T-cell (primary cell): Measurements from ENCODE around the gene SLC28A1. TPM values are rescaled to one million over a fixed set of nuclear protein-coding genes. Genes with fewer than 3 reads are reported as not detected.

Experiments used
- ATAC-seq, 4 experiments: fragments of 200-7000 bp in 3 of 4; fragments of 150-1000 bp in 1 of 4; cut with Tn5 transposase; replicated peaks in 1 of 4; 1 replicate in 3 of 4; 2 replicates in 1 of 4; pipeline ENCODE4 v1.10.0; 2021; ENCODE audit warnings: moderate library complexity in 3 of 4, mild to moderate bottlenecking in 2 of 4, moderate number of reproducible peaks in 1 of 4
- CTCF ChIA-PET, 2 donors: fragments of 300-600 bp; sonication (Branson Sonifier 250); formaldehyde crosslinking; loops; one replicate each; lab custom pipeline; 2022; ENCODE audit warnings: antibody characterized with exemption in 2 of 2; lab: Charles Lee
- POLR2A ChIA-PET, 2 donors: fragments of 300-600 bp; sonication (Branson Sonifier 250); formaldehyde crosslinking; loops; one replicate each; lab custom pipeline; 2022; ENCODE audit warnings: antibody characterized with exemption in 2 of 2; lab: Charles Lee
- DNase-seq, 35 experiments: peaks; one replicate each; pipeline versions ENCODE4 v3.0.0 to v3.0.0-alpha.2; 2013 to 2023
- H3K27ac ChIP-seq: one replicate; pipeline ENCODE4 v1.5.1; 2013; ENCODE audit warnings: low read length
- H3K27me3 ChIP-seq, 2 experiments: replicated peaks in 1 of 2; 1 replicate in 1 of 2; 2 replicates in 1 of 2; pipeline versions ENCODE4 v1.6.1 to v1.7.0; 2013; ENCODE audit warnings: low read length in 1 of 2, mixed read lengths in 1 of 2; ENCODE audit not compliant: control insufficient read depth in 2 of 2, insufficient read depth in 2 of 2; ENCODE audit errors: extremely low read depth in 1 of 2
- H3K36me3 ChIP-seq, 2 donors: 1 replicate in 1 of 2; 2 replicates in 1 of 2; pipeline versions ENCODE4 v1.6.1 to v1.7.0; 2013; ENCODE audit warnings: low read length in 1 of 2; ENCODE audit not compliant: control insufficient read depth in 2 of 2, insufficient read depth in 1 of 2; ENCODE audit errors: extremely low read depth in 1 of 2
- H3K4me1 ChIP-seq, 2 experiments: 1 replicate in 1 of 2; 2 replicates in 1 of 2; pipeline versions ENCODE4 v1.6.1 to v1.7.0; 2013; ENCODE audit warnings: low read length in 2 of 2, mixed read lengths in 1 of 2; ENCODE audit not compliant: insufficient read depth in 2 of 2, control insufficient read depth in 1 of 2; ENCODE audit errors: extremely low read depth in 1 of 2
- H3K4me3 ChIP-seq, 2 donors: 1 replicate in 1 of 2; 2 replicates in 1 of 2; pipeline versions ENCODE4 v1.5.1 to v1.7.0; 2013; ENCODE audit warnings: mild to moderate bottlenecking in 2 of 2, low read length in 1 of 2, moderate library complexity in 1 of 2; ENCODE audit not compliant: control insufficient read depth in 1 of 2; ENCODE audit errors: extremely low read depth in 1 of 2
- H3K9me3 ChIP-seq: 2 replicates; pipeline ENCODE4 v1.7.0; 2013
- H3K27ac Mint-ChIP-seq, 2 donors: one replicate each; pipeline ENCODE4 v1.8.0; 2020 to 2021; ENCODE audit warnings: mild to moderate bottlenecking in 2 of 2, mixed read lengths in 2 of 2
- H3K27me3 Mint-ChIP-seq, 2 donors: one replicate each; pipeline ENCODE4 v1.8.0; 2021 to 2022; ENCODE audit warnings: mixed read lengths in 2 of 2
- H3K36me3 Mint-ChIP-seq: one replicate; pipeline ENCODE4 v1.8.0; 2021; ENCODE audit warnings: mixed read lengths
- H3K4me1 Mint-ChIP-seq, 3 donors: one replicate each; pipeline ENCODE4 v1.8.0; 2020 to 2022; ENCODE audit warnings: mixed read lengths in 3 of 3, mild to moderate bottlenecking in 1 of 3
- H3K4me3 Mint-ChIP-seq, 3 donors: one replicate each; pipeline ENCODE4 v1.8.0; 2020 to 2022; ENCODE audit warnings: mild to moderate bottlenecking in 3 of 3, mixed read lengths in 3 of 3, moderate library complexity in 3 of 3
- H3K9me3 Mint-ChIP-seq, 3 donors: one replicate each; pipeline ENCODE4 v1.8.0; 2020 to 2022; ENCODE audit warnings: mixed read lengths in 3 of 3
- WGBS: methylation state at CpG from one replicate; pipeline ENCODE4 v1.1.5; 2013; ENCODE audit warnings: missing lambda C conversion rate; ENCODE audit not compliant: insufficient coverage; 5-methylcytosine and 5-hydroxymethylcytosine counted together
- total RNA-seq, 35 experiments: library from RNA in 6 of 35; stranded (reverse) in 6 of 35; fragments of 120-200 nt in 1 of 35; gene quantifications; one replicate each; pipeline versions ENCODE4 v1.2.1 to v1.2.4 and lab custom pipeline; 2013 to 2026

Gene SLC28A1
- total RNA-seq, 5 donors from 2014 or later (not counting 1 experiment from before 2014, with no cell fraction given) = not detected

DNA sequence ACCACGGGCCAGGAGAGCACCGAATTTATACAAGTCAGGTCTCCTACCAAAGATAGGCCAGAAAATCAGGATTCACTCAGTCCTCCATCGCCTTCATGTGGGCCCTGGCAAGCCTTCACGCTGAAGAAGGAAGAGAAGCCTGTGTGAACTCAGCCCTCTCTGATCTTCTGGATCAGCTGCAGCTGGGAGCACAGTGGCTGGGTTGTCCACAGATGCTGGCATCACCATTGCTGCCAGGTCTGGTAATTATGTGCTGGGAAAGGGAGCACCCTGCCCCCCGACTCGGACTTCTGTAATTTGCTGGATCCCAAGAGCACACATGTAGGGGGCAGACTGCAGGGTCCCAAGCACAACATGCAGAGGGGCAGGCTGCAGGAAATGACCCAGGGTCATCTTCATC, 84.8 kb downstream of the SLC28A1 start:
- ATAC-seq (no peak), DNase-seq (no peak)
- H3K27me3 Mint-ChIP-seq = peaks cover 7 to 9% of the 10 kb centered on the region in 2 donors
- no peaks in the 10 kb centered on the region for H3K4me1 Mint-ChIP-seq
- Histone ChIP-seq H3K27me3 (peaks cover 0 to 5% of the 10 kb centered on the region in 2 experiments), H3K4me3 (no peak overlapping the region), H3K27ac (no peak overlapping the region), H3K9me3 (no peaks in the 10 kb centered on the region), H3K36me3 (no peaks in the 10 kb centered on the region), H3K4me1 (no peaks in the 10 kb centered on the region)
- H3K9me3 Mint-ChIP-seq = no peaks in the 10 kb centered on the region
- H3K4me3 Mint-ChIP-seq = no peak overlapping the region
- H3K27ac Mint-ChIP-seq = no peak overlapping the region
- 71% methylated on average over 5 of the region's 6 CpGs for WGBS
- CTCF ChIA-PET = no interaction called here
- no peaks in the 10 kb centered on the region for H3K36me3 Mint-ChIP-seq
- POLR2A ChIA-PET = no interaction called here

DNA sequence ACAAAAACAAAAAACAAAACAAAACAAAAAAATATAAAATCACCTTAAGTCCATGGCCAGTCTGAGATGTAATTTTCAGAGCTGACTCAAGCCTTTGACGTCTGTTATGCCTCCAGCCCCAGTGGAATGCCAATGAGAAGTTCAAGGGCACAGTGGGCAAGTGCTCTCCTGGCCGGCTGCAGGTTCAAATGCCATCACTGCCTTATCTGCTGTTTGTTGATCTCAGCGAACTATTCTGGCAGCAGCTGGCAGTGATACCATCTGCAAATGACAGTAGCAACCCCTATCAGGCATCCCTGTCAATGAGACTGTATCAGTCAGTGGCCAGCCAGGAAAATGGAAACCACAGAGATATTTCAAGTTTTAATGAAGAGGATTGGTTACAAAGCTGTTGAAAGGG, 86.4 kb downstream of the SLC28A1 start:
- Mint-ChIP-seq H3K27ac (no peak overlapping the region), H3K4me1 (no peaks in the 10 kb centered on the region), H3K4me3 (no peak overlapping the region), H3K27me3 (peaks cover 7 to 8% of the 10 kb centered on the region in 2 donors), H3K9me3 (no peaks in the 10 kb centered on the region), H3K36me3 (no peaks in the 10 kb centered on the region)
- WGBS = 67% methylated on average over 3 of the region's 3 CpGs
- H3K4me1 ChIP-seq = no peaks in the 10 kb centered on the region
- peaks cover 0 to 8% of the 10 kb centered on the region in 2 experiments for H3K27me3 ChIP-seq
- POLR2A ChIA-PET = no interaction called here
- DNase-seq = no peak
- no peak overlapping the region for H3K4me3 ChIP-seq
- CTCF ChIA-PET = no interaction called here
- no peaks in the 10 kb centered on the region for H3K9me3 ChIP-seq
- no peaks in the 10 kb centered on the region for H3K36me3 ChIP-seq
- no peak overlapping the region for H3K27ac ChIP-seq
- no peak for ATAC-seq

DNA sequence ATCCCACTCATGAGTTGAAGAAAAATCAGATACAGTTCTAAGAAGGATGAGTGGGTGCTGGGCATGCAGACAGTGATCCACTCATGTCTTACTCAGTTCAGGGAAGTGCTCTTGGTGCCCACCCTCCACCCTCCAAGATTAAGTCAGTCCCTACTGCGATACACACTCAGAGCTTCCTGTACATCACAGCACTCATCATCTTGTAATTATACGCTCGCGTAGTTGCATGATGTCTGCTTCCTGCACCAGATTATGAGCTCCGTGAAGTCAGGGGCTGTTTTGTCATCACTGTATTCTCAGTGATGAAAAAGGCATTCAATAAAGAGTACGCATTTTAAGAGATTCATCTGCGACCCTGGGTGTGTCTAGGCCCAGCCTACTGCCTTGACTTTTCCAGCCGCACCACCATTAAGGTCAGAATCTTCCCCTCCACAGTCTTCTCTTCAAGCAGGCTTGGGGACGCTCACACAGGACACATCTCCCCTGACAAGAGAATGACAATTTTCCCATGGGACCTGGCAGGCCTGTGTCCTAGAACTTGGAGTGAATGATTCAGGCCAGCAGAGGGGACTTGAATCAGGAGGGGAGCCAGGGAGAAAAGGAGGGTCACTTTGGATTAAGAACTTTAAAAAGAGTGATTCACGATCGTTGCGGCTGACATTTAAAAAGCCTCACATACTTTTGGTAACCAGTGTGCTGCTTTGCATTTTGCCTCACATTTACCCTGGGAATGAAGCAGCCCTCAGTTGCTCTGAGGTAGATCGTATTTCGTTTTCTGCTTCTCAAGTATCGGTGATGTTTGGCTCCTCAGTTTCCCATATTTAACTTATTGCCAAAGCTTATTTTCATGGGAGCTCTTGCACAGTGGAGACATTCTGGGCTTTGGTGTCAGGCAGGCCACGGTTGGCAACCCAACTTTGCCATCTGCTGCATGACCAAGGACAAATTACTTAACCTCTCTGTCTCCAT, 89.3 kb downstream of the SLC28A1 start:
- H3K27me3 Mint-ChIP-seq = peaks cover 5% of the 10 kb centered on the region in 2 donors
- H3K4me3 ChIP-seq = no peak overlapping the region
- no peaks in the 10 kb centered on the region for H3K4me1 Mint-ChIP-seq
- no peaks in the 10 kb centered on the region for H3K4me1 ChIP-seq
- H3K9me3 Mint-ChIP-seq = no peaks in the 10 kb centered on the region
- no peak overlapping the region for H3K27ac ChIP-seq
- H3K36me3 Mint-ChIP-seq = no peaks in the 10 kb centered on the region
- no peak overlapping the region for H3K4me3 Mint-ChIP-seq
- no peak for ATAC-seq
- DNase-seq = no peak
- H3K27ac Mint-ChIP-seq = no peak overlapping the region
- H3K27me3 ChIP-seq = peaks cover 0 to 11% of the 10 kb centered on the region in 2 experiments
- WGBS = 92% methylated on average over 12 of the region's 16 CpGs
- no peaks in the 10 kb centered on the region for H3K9me3 ChIP-seq
- ChIA-PET CTCF (interaction anchor here in 1 of 2 donors (0.6 kb wide), 1 partner anchor 17 kb away, joined by 4 read pairs; no protein-coding TSS in a partner anchor), POLR2A (no interaction called here)
- no peaks in the 10 kb centered on the region for H3K36me3 ChIP-seq

DNA sequence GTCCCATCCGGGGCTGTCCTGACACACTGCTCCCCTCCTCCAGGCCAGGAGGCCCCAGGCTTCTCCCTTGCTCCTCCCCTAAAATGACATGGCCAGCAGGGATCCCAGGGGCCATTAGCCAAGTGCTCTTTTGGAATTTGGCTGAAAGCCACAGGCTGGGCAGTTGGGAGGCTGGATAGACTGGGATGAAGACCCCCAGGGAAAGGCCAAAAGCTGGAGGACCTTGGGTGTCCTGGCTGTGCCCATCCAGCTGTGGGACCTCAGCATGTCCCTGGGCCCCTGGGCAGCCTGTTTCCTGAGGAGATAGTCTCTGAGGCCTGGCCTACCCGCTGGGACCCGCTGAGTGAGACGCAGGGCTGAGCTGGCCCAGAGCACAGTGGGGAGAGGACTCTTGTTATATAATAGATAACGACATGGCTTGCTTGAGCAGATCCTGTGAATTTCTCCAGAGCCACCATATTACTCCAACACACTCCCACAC, 91.4 kb downstream of the SLC28A1 start:
- ChIA-PET POLR2A (no interaction called here), CTCF (no interaction called here)
- Mint-ChIP-seq H3K9me3 (no peaks in the 10 kb centered on the region), H3K4me1 (peaks cover 6 to 12% (median 8%) of the 10 kb centered on the region in 3 donors), H3K27me3 (peaks cover 0 to 4% of the 10 kb centered on the region in 2 donors), H3K36me3 (no peaks in the 10 kb centered on the region), H3K27ac (no peak overlapping the region), H3K4me3 (no peak overlapping the region)
- H3K4me1 ChIP-seq = peaks cover 0 to 15% of the 10 kb centered on the region in 2 experiments
- WGBS = 86% methylated on average over 1 of the region's 5 CpGs
- DNase-seq (no peak), ATAC-seq (no peak)
- H3K9me3 ChIP-seq = no peaks in the 10 kb centered on the region
- H3K27me3 ChIP-seq = peaks cover 0 to 7% of the 10 kb centered on the region in 2 experiments
- H3K36me3 ChIP-seq = no peaks in the 10 kb centered on the region
- no peak overlapping the region for H3K4me3 ChIP-seq
- no peak overlapping the region for H3K27ac ChIP-seq

DNA sequence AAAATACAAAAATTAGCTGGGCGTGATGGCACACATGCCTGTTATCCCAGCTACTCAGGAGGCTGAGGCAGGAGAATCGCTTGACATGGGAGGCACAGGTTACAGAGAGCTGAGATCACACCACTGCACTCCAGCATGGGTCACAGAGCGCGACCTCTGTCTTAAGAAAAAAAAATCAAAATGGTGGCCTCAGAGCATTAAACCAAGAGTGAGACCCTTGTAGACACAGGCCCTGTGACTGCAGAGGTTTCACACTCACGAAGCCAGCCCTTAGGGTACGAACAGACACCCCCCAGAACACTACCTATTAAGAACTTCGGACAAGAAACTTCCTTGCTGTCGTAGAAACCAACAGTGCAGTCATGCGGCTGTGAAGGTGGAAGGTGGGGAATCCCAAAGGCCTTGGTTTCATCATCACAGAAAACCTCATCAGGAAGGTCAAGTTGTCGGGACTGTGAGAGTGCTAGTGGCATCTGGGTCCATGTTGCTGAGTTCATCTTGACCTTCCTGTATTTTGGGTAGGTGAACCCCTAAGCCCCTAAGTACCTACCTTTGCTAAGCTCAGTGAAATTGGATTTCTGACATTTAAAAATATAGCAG, 92.4 kb downstream of the SLC28A1 start:
- H3K4me3 ChIP-seq = no peak overlapping the region
- DNase-seq (no peak), ATAC-seq (no peak)
- H3K27me3 ChIP-seq = peaks cover 0 to 7% of the 10 kb centered on the region in 2 experiments
- Mint-ChIP-seq H3K36me3 (no peaks in the 10 kb centered on the region), H3K27me3 (no peaks in the 10 kb centered on the region), H3K4me1 (peaks cover 6 to 12% (median 8%) of the 10 kb centered on the region in 3 donors), H3K9me3 (no peaks in the 10 kb centered on the region), H3K4me3 (no peak overlapping the region), H3K27ac (no peak overlapping the region)
- ChIA-PET CTCF (interaction anchor here in 1 of 2 donors (0.6 kb wide), 1 partner anchor 241 kb away, joined by 4 read pairs; no protein-coding TSS in a partner anchor), POLR2A (no interaction called here)
- no peaks in the 10 kb centered on the region for H3K36me3 ChIP-seq
- no peak overlapping the region for H3K27ac ChIP-seq
- H3K4me1 ChIP-seq = peaks cover 0 to 18% of the 10 kb centered on the region in 2 experiments
- 98% methylated on average over 5 of the region's 10 CpGs for WGBS
- no peaks in the 10 kb centered on the region for H3K9me3 ChIP-seq

DNA sequence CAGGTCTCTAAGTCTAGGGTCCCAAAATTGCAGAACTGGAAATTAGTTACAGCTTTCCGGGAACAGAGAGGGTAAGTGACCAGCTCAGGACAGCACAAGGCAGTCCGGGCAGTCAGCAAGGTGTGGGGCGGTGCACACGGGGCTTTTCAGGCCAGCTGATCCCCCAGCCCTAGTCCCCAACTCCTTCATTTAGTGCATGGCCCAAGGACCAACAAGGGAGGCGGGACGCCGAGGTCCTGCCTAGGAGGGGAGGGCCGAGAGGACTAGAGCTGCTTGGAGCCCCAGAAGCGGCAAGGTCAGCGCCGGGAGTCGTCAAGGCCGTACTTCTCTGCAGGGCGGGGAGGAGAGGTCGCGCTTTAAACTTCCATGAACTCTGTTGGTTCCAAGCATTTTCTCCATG, 95.2 kb downstream of the SLC28A1 start:
- no peak for ATAC-seq
- Histone ChIP-seq H3K36me3 (no peaks in the 10 kb centered on the region), H3K4me3 (peak overlapping the region; percentile 92 to 100), H3K9me3 (no peaks in the 10 kb centered on the region), H3K27me3 (peaks cover 0 to 7% of the 10 kb centered on the region in 2 experiments), H3K4me1 (peaks cover 5 to 27% of the 10 kb centered on the region in 2 experiments), H3K27ac (peak overlapping the region; percentile 97)
- H3K27me3 Mint-ChIP-seq = no peaks in the 10 kb centered on the region
- no peaks in the 10 kb centered on the region for H3K36me3 Mint-ChIP-seq
- DNase-seq = no peak
- peak overlapping the region; percentile 94 to 97 for H3K27ac Mint-ChIP-seq
- peak overlapping the region; percentile 91 to 92 (median 91) for H3K4me3 Mint-ChIP-seq
- no peaks in the 10 kb centered on the region for H3K9me3 Mint-ChIP-seq
- H3K4me1 Mint-ChIP-seq = peaks cover 28 to 34% (median 30%) of the 10 kb centered on the region in 3 donors
- ChIA-PET POLR2A (no interaction called here), CTCF (interaction anchor here in 1 of 2 donors (0.6 kb wide), 1 partner anchor 350 kb away, joined by 9 read pairs; no protein-coding TSS in a partner anchor)
- WGBS = 70% methylated on average over 8 of the region's 16 CpGs
